HS-5 (cell line): ENCODE data around the gene LHFPL3.
"Not testable (repeated sequence)": the region's sequence is repeated elsewhere in the genome, so short reads cannot be mapped to it uniquely, and the experiment has no call there.

Source experiments
- DNase-seq: peaks from one replicate; pipeline ENCODE4 v3.0.0-alpha.2; 2012; ENCODE audit warnings: low read depth

The LHFPL3 gene

DNA sequence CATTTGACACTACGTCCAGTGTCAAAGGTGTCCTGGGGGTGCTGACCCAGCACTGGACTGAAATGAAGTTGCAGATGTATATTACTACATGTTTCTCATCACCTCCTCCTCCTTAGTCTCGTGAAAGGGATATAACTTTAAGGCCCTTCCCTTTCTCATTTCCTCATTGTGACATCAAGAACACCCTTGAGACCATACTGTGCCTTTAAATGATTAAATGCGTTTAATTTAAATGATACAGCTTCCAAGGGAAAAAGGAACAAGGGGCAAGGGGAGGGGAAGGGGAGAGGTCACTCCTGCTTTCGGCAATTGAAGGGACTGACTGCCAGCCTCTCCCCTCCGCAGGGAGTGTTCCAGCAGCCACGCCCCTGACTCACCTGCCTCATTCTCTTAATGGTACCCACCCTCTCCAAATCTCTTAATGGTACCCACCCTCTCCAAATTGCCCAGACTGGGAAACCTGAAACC is 605.2 kb downstream of the LHFPL3 start:
- DNase-seq = no peak

DNA sequence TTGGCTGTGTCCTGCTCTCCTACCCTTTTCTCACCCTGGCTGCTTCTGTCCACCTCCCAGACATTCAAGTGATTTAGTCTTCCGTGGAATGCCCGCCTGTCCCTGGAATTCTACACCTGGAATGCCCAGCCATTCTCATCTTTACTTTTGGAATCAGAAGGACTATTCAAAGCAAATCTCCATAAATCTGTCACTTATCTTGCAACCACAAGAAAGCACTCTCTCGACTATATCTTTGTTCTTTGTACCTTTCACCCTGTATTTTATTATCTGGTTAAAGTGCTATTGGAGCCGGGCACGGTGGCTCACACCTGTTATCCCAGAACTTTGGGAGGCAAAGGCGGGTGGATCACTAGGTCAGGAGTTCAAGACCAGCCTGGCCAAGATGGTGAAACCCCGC is 606.3 kb downstream of the LHFPL3 start:
- DNase-seq = no peak

DNA sequence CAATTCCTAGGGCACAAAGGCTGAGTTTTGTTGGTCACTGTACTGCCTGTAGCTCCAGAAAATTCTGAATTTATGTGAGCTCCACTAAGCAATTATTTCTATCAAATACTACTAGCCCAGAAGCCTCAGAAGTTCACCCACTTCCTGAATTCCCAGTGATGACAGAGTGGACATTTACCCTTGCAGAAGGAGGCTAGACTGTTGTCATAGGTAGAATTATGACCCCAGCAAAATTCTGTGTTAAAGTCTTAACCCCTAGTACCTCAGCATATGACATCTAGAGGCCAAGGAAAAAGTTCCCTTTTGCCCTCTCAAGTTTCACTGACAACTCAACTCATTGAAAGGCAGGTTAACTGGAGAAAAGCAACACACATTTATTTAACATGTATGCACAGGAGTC is 606.9 kb downstream of the LHFPL3 start:
- no peak for DNase-seq

DNA sequence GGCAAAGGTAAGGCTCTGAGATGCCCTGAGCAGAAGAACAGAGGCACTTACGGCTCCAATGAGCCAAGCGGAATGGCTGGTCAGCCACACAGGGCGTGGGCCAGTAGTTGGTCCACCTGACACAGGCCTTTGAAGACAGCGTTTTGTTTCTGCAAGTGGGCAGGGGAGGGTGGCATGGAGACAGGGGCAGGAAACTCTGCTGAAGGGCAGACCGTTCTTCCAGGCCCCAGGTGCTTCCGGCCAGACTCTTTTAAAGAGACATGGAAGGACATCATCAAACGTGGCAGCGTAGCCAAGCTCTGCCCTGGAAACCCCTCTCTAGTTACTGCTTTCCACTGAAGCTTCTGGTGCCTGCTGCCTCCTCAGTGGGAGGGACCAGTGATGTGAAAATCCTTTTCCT is 608.1 kb downstream of the LHFPL3 start:
- DNase-seq = no peak

DNA sequence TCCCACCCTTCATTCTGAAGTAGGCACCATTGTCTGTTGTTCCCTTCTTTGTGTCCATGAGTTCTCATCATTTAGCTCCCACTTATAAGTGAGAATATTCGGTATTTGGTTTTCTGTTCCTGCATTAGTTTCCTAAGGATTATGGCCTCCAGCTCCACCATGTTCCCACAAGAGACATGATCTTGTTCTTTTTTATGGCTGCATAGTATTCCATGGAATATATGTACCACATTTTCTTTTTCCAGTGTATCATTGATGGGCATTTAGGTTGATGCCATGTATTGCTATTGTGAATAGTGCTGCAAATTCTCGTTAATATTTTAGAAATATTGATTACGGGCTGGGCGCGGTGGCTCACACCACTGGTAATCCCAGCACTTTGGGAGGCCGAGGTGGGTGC is 609.1 kb downstream of the LHFPL3 start:
- DNase-seq = not testable (repeated sequence)

DNA sequence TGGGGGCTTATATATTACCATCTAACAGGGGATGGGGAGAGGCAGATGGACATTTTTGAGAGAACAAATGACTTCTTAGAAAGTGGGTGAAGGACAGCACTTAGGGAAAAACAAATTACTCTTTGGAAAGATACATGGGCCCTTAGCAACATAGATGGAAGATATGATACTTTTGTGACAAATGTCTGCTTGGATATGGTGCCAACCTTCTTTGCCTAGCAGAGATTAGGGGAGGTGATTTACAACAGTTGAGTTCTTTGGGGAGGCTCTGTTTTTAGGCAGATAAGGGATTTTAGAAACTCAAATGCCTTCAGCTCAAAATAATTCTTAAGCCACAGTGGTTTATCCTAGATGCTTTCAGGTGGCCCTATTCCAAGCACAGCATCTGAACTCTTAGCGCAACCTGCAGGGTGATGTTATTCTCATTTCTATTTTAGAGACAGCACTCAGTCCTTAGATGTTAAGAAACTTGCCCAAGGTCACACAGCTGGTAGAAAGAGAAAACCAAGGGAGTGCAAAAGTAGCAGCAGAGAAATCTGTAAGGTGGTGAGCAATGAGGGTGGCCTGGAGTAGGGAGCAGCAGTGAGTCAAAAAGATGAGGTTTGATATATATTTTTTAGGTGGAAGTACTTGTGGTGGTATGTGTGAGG is 610.5 kb downstream of the LHFPL3 start:
- no peak for DNase-seq

DNA sequence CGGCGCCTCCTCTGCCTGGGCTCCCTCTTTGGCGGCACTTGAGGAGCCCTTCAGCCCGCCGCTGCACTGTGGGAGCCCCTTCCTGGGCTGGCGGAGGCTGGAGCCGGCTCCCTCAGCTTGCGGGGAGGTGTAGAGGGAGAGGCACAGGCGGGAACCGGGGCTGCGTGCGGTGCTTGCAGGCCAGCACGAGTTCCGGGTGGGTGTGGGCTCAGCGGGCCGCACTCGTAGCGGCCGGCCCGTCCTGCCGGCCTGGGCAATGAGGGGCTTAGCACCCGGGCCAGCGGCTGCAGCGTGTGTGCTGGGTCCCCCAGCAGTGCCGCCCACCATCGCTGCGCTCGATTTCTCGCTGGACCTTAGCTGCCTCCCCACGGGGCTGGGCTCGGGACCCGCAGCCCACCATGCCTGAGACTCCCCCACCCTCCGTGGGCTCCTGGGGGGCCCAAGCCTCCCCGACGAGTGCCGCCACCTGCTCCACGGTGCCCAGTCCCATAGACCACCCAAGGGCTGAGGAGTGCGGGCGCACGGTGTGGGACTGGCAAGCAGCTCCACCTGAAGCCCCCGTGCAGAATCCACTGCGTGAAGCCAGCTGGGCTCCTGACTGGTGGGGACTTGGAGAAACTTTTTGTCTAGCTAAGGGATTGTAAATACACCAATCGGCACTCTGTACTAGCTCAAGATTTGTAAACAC is 611.8 kb downstream of the LHFPL3 start:
- DNase-seq = no peak

DNA sequence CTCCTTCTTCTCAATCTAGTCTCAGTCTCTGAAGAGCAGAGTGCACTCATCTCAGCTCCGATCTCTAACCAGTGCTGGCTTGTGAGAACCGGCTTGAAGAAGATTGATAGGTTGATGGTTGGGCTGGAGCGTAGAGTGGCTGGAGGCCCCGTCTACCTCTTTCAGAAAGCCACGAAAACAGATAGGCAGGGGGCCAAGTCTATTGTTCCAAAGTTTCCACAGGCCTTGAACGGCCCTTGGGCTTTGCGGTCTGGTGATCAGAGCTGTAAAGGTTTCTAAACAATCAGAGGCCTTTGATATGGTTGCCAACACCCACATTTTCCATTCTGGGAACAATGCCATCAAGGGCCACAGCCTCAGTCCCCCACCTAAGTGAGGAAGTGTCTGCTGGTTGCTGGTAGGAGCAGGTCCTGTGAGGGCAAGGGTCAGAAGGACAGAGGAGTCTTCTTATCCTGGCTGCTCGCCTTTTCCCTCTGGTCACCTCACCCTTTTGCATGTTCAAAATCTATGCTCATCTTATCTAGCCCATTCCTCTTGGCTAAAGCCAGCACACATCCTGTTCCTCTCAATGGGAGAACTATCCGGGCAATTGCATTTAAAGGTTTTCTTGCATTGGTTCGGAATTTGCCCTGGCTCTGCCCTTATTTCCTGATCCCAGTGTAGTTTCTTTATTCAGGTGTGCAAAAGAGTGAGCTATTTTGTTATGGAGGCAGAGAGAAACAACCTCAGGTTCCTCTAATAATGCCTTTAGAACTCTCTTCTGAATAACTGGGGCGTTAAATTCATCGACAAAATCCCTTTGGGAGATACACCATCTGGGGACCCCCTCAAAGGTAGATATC is 615.3 kb downstream of the LHFPL3 start:
- DNase-seq = no peak

DNA sequence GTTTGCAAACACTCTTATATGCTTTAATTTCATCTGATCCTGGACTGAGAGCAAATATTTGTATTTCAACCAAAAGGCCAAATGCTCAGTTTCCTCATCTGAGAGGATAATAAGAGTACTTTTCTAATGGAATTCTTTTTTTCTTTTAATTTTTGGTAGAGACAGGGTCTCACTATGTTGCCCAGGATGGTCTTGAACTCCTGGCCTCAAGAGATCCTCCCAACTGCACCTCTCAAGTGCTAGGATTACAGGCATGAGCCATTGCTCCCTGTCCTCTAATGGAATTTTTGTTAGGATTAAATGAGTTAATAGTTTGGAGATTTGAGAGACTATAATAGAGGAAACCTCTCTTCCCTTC is 617.2 kb downstream of the LHFPL3 start:
- DNase-seq = no peak

DNA sequence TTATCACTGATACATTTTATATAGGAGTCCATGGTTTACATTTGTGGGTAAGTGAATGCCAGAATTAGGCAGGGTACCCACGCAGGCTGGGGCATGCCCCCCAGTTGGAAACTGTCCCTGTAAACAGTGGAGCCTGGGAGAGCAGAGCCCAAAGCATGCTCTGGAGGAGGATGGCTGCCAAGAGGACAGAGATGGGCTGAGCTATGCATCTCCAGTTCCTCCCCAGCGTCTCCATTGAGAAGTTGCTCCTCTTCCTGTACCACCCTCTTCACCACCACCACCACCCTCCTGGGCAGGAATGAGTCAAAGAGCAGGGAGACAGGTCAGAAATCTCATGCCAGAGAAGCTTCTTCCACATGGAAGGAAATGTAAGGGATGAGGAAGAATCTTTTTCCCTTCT is 617.9 kb downstream of the LHFPL3 start:
- DNase-seq = no peak

DNA sequence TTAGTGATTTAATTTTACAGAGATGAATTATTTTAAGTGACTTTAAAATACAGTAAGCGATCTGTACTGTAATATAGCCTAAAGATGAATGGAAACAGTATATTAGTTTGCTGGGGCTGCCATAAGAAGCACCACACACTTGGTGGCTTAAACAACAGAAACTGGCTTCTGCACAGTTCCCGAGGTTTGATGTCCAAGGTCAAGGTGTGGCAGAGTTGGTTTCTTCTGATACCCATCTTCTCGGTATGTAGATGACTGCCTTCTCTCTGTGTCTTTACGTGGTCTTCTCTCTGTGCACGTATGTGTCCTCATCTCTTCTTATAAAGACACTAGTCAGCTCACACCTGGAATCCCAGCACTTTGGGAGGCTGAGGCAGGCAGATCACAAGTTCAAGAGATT is 621.6 kb downstream of the LHFPL3 start:
- DNase-seq = no peak

DNA sequence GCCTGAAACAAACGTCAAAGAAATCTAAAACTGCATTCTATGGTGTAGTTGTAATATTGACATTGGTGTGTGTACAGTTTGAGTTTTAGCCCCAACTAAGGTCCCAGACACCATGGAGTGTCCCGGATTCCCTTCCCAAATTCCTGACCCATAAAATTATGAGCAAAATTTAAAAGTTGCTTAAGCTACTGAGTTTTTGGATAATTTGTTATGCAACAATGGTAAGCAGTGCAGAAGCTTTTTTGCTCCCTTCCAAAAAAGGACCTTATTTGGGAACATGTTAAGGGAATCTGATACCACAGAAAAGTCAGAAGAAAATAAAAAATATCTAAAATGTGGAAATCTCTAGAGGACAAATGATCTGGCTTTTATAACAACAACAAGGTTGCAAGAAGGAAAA is 622.4 kb downstream of the LHFPL3 start:
- DNase-seq = no peak

DNA sequence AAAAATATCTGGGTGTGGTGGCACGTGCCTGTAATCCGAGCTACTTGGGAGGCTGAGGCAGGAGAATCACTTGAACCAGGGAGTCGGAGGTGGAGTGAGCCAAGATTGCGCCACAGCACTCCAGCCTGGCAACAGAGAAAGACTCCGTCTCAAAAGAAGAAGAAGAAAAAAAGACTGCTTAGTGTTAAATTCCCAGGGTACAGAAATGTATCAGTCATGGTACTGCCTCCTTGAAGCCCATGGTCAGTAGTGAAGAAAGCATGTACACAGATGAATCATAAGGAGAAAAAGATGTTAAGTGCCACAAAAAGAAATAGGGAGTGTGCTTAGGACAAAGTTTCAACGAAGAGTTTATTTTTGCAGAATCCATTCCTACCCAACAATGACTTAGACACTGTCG is 623.1 kb downstream of the LHFPL3 start:
- no peak for DNase-seq

DNA sequence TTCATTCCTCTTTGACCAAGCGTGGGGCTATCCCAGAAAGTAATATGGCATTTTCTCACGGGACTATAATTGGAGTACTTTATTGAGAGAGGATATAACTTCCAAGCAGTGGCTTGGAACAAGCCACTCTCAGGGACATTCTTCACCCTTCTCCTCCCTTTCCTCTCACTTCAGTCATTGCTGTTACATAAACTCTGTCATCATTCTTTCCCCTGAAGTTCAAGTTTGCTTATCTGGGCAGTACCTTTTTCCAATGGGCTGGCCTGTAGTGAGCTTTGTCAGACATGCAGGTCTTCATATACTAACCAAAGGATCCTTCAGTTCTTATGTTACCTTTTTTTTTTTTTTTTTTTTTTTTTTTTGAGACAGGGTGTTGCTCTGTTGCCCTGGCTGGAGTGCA is 626.9 kb downstream of the LHFPL3 start:
- no peak for DNase-seq
